IMR-90 (cell line): ENCODE measurements around the gene ENKUR. TPM values are rescaled to one million over a fixed set of nuclear protein-coding genes. Genes with fewer than 3 reads are reported as not detected.

Experiments
- ATAC-seq: fragments of 200-7000 bp; cut with Tn5 transposase; 2 replicates; pipeline ENCODE4 v1.9.1; 2020; ENCODE audit warnings: low read depth, mild to moderate bottlenecking, moderate library complexity
- BruUV-seq: library from RNA; stranded (reverse); fragments of 400-500 nt; replicated peaks from 2 replicates; lab custom pipeline; 2021; lab: Mats Ljungman, UMichigan
- CTCF ChIA-PET: fragments of 300-600 bp; formaldehyde crosslinking; extraction: SDS; loops from one replicate; lab custom pipeline; 2021; ENCODE audit warnings: antibody characterized with exemption; lab: Yijun Ruan, JAX
- POLR2A ChIA-PET: fragments of 300-600 bp; sonication (Branson Sonifier 250); formaldehyde crosslinking; loops from one replicate; lab custom pipeline; 2022; ENCODE audit warnings: antibody characterized with exemption; ENCODE audit not compliant: unreplicated experiment; lab: Charles Lee
- DNase-seq: peaks from one replicate; pipeline ENCODE4 v3.0.0; 2013
- H2AFZ ChIP-seq: replicated peaks from 2 replicates; pipeline ENCODE3; 2013; ENCODE audit warnings: low read length, mild to moderate bottlenecking; ENCODE audit not compliant: poor library complexity
- H2AK5ac ChIP-seq: 2 replicates; pipeline ENCODE4 v1.6.1; 2013; ENCODE audit warnings: low read depth, low read length, inconsistent platforms
- H2AK9ac ChIP-seq: replicated peaks from 2 replicates; pipeline ENCODE3; 2013; ENCODE audit warnings: mild to moderate bottlenecking, low read depth, low read length, moderate library complexity; ENCODE audit not compliant: poor library complexity
- H2BK120ac ChIP-seq: 2 replicates; pipeline ENCODE4 v1.6.1; 2013; ENCODE audit warnings: low read depth, low read length, inconsistent platforms
- H2BK15ac ChIP-seq: 3 replicates; pipeline ENCODE4 v1.6.1; 2013; ENCODE audit warnings: low read depth, low read length, inconsistent platforms
- H2BK20ac ChIP-seq: 2 replicates; pipeline ENCODE4 v1.6.1; 2013; ENCODE audit warnings: low read depth, mild to moderate bottlenecking, inconsistent platforms, low read length, moderate library complexity
- H2BK5ac ChIP-seq: 2 replicates; pipeline ENCODE4 v1.6.1; 2013; ENCODE audit warnings: mild to moderate bottlenecking, low read depth, low read length, inconsistent platforms; ENCODE audit not compliant: poor library complexity, severe bottlenecking
- H3K14ac ChIP-seq: replicated peaks from 2 replicates; pipeline ENCODE4 v1.6.1; 2013; ENCODE audit warnings: low read depth, low read length, inconsistent platforms
- H3K18ac ChIP-seq: 2 replicates; pipeline ENCODE4 v1.6.1; 2013; ENCODE audit warnings: low read depth, low read length, control low read depth
- H3K23ac ChIP-seq: 2 replicates; pipeline ENCODE4 v1.6.1; 2013; ENCODE audit warnings: low read depth, low read length, inconsistent platforms
- H3K27ac ChIP-seq: 2 replicates; pipeline ENCODE4 v1.5.1; 2013; ENCODE audit warnings: mild to moderate bottlenecking, control low read depth, low read length; ENCODE audit not compliant: insufficient read depth
- H3K27me3 ChIP-seq: 2 replicates; pipeline ENCODE4 v1.6.1; 2013; ENCODE audit warnings: low read length; ENCODE audit not compliant: control insufficient read depth, insufficient read depth
- H3K36me3 ChIP-seq: 2 replicates; pipeline ENCODE4 v1.6.1; 2013; ENCODE audit warnings: low read length, mixed read lengths; ENCODE audit not compliant: control insufficient read depth, insufficient read depth
- H3K4ac ChIP-seq: 2 replicates; pipeline ENCODE4 v1.6.1; 2013; ENCODE audit warnings: low read depth, low read length, inconsistent platforms
- H3K4me1 ChIP-seq: 2 replicates; pipeline ENCODE4 v1.6.1; 2013; ENCODE audit warnings: low read length, mixed read lengths; ENCODE audit not compliant: control insufficient read depth, insufficient read depth
- H3K4me2 ChIP-seq: 2 replicates; pipeline ENCODE4 v1.6.1; 2013; ENCODE audit warnings: low read depth, mild to moderate bottlenecking, control low read depth, low read length, moderate library complexity
- H3K4me3 ChIP-seq: 2 replicates; pipeline ENCODE4 v1.5.1; 2013; ENCODE audit warnings: low read depth, mild to moderate bottlenecking, control low read depth, low read length, moderate library complexity; ENCODE audit not compliant: insufficient read depth
- H3K56ac ChIP-seq: 2 replicates; pipeline ENCODE4 v1.6.1; 2013; ENCODE audit warnings: low read length, inconsistent platforms; ENCODE audit not compliant: insufficient read depth; ENCODE audit errors: extremely low read depth
- H3K79me1 ChIP-seq, 2 experiments: 2 replicates each; pipeline ENCODE4 v1.6.1; 2013; ENCODE audit warnings: low read length in 2 of 2, inconsistent platforms in 1 of 2, low read depth in 1 of 2
- H3K9ac ChIP-seq: 2 replicates; pipeline ENCODE4 v1.6.1; 2013; ENCODE audit warnings: low read depth, low read length, control low read depth
- H3K9me1 ChIP-seq: 2 replicates; pipeline ENCODE4 v1.6.1; 2013; ENCODE audit warnings: low read length, inconsistent platforms; ENCODE audit not compliant: insufficient read depth
- H3K9me3 ChIP-seq: 2 replicates; pipeline ENCODE4 v1.6.1; 2013; ENCODE audit warnings: low read length; ENCODE audit not compliant: control insufficient read depth, insufficient read depth
- H4K20me1 ChIP-seq: 2 replicates; pipeline ENCODE4 v1.6.1; 2013; ENCODE audit warnings: low read length, inconsistent platforms; ENCODE audit not compliant: insufficient read depth
- H4K5ac ChIP-seq: 2 replicates; pipeline ENCODE4 v1.6.1; 2013; ENCODE audit warnings: mild to moderate bottlenecking, low read depth, low read length, control low read depth
- H4K8ac ChIP-seq, 2 experiments: 2 replicates each; pipeline ENCODE4 v1.6.1; 2013; ENCODE audit warnings: low read depth in 2 of 2, low read length in 2 of 2, control low read depth in 1 of 2, inconsistent platforms in 1 of 2
- H4K91ac ChIP-seq: 2 replicates; pipeline ENCODE4 v1.6.1; 2013; ENCODE audit warnings: low read depth, low read length, inconsistent platforms; ENCODE audit not compliant: insufficient read depth
- CEBPB ChIP-seq: IDR thresholded peaks from 2 replicates; pipeline ENCODE4 v1.6.1; 2012; ENCODE audit warnings: low read depth, low read length, improper control_type of control experiment
- POLR2A ChIP-seq: IDR thresholded peaks from 2 replicates; pipeline ENCODE4 v1.6.1; 2012; ENCODE audit warnings: mild to moderate bottlenecking, low read depth, low read length
- RAD21 ChIP-seq: IDR thresholded peaks from 2 replicates; pipeline ENCODE4 v1.6.1; 2012; ENCODE audit warnings: low read length, improper control_type of control experiment
- RFX5 ChIP-seq: IDR thresholded peaks from 2 replicates; pipeline ENCODE4 v1.8.0; 2012; ENCODE audit warnings: low read depth, mild to moderate bottlenecking, low read length, moderate library complexity
- SMC3 ChIP-seq: fragments of 150-350 bp; IDR thresholded peaks from 2 replicates; pipeline ENCODE4 v1.6.1; 2016; ENCODE audit warnings: low read depth, mild to moderate bottlenecking, antibody characterized with exemption, low read length, moderate library complexity
- whole genome bisulfite sequencing, 2 experiments: methylation state at CpG; one replicate each; pipeline versions ENCODE4 v1.1.5 to v1.1.7; 2013; ENCODE audit warnings: missing lambda C conversion rate in 2 of 2; ENCODE audit not compliant: insufficient read length in 1 of 2; ENCODE audit errors: extremely low coverage in 2 of 2; 5-methylcytosine and 5-hydroxymethylcytosine counted together
- dilution Hi-C: fragments of 300-500 bp; cut with HindIII; formaldehyde crosslinking; loops from one replicate; pipeline ENCODE4 v1.14.3; 2018; ENCODE audit warnings: low sequenced_read_pairs; ENCODE audit not compliant: unreplicated experiment
- in situ Hi-C: fragments of 300-500 bp; cut with MboI; formaldehyde crosslinking; loops from 3 replicates; pipeline ENCODE4 v1.14.3; 2019; ENCODE audit warnings: low sequenced_read_pairs, inconsistent platforms, mixed read lengths
- intact Hi-C: fragments of 100-400 bp; cut with micrococcal nuclease; formaldehyde crosslinking; loops from 2 replicates; pipeline ENCODE4 v1.10.0; 2022
- polyA plus RNA-seq, 3 experiments: library from polyadenylated mRNA; depleted of rRNA; stranded (reverse); fragments of >200 nt; gene quantifications; 2 replicates each; pipeline ENCODE4 v1.2.3, GENCODE V29; 2012; ENCODE audit warnings: low replicate concordance in 1 of 3
- total RNA-seq: library from RNA; depleted of rRNA; stranded (reverse); fragments of >200 nt; gene quantifications from 2 replicates; pipeline ENCODE4 v1.2.3, GENCODE V29; 2012
- TF ChIP-seq, protein P1 (sequence below): fragments of 150-350 bp; IDR thresholded peaks from 2 replicates; pipeline ENCODE4 v1.6.1; 2016; ENCODE audit warnings: low read depth, mild to moderate bottlenecking, low read length, moderate library complexity, borderline replicate concordance
- TF ChIP-seq, protein P2 (sequence below): fragments of 150-350 bp; IDR thresholded peaks from 2 replicates; pipeline ENCODE4 v1.6.1; 2017; ENCODE audit warnings: mild to moderate bottlenecking, antibody characterized with exemption, low read length, low read depth

ENKUR gene
- total and polyA plus RNA-seq, 2 of the 4 experiments (the other 2 are of a cell fraction), result not detected

DNA sequence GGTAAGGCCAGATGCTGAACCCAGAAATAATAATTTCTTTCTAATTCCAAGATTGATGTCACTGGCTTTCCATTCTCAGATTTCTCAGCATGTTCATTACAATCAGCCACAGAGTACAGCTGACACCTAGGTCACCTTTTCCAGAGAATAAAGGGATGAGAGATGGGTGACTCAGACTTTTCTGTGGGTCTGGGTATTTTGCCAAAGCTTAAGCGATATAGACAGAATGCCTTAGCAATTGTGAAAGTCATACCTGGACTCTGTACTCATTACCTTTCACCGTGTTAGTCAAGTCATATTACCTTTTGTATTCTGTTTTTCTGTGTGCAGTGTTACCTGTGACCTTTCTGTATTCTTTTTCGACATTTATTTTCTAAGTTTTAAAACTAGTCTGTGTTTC lies 53.0 kb downstream of the ENKUR start:
- Histone ChIP-seq H3K4me3 (no peak overlapping the region), H4K8ac (no peak overlapping the region), H3K23ac (no peak overlapping the region), H3K4ac (no peak overlapping the region), H2BK20ac (no peak overlapping the region), H4K91ac (no peak overlapping the region), H3K36me3 (no peaks in the 10 kb centered on the region), H2BK15ac (no peak overlapping the region), H2AK9ac (no peak overlapping the region), H2AFZ (no peak overlapping the region), H3K18ac (no peak overlapping the region), H3K27me3 (no peaks in the 10 kb centered on the region; the same call in 1 of the 2 replicates), H4K20me1 (no peaks in the 10 kb centered on the region), H3K56ac (no peak overlapping the region), H3K9ac (no peak overlapping the region), H3K27ac (no peak overlapping the region), H3K9me1 (peaks cover 12% of the 10 kb centered on the region), H4K5ac (no peak overlapping the region), H2BK120ac (no peak overlapping the region), H3K9me3 (no peaks in the 10 kb centered on the region), H3K4me2 (no peak overlapping the region), H3K14ac (no peak overlapping the region), H2AK5ac (no peak overlapping the region), H2BK5ac (no peak overlapping the region), H3K79me1 (no peaks in the 10 kb centered on the region), H3K4me1 (peaks cover 11% of the 10 kb centered on the region)
- no peak for TF ChIP-seq RFX5
- no peak for TF ChIP-seq RAD21
- TF ChIP-seq, protein P1, sequence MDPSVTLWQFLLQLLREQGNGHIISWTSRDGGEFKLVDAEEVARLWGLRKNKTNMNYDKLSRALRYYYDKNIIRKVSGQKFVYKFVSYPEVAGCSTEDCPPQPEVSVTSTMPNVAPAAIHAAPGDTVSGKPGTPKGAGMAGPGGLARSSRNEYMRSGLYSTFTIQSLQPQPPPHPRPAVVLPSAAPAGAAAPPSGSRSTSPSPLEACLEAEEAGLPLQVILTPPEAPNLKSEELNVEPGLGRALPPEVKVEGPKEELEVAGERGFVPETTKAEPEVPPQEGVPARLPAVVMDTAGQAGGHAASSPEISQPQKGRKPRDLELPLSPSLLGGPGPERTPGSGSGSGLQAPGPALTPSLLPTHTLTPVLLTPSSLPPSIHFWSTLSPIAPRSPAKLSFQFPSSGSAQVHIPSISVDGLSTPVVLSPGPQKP, result no peak
- no peak for TF ChIP-seq CEBPB
- TF ChIP-seq, protein P2, sequence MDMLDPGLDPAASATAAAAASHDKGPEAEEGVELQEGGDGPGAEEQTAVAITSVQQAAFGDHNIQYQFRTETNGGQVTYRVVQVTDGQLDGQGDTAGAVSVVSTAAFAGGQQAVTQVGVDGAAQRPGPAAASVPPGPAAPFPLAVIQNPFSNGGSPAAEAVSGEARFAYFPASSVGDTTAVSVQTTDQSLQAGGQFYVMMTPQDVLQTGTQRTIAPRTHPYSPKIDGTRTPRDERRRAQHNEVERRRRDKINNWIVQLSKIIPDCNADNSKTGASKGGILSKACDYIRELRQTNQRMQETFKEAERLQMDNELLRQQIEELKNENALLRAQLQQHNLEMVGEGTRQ, result no peak
- TF ChIP-seq POLR2A, result no peak
- TF ChIP-seq SMC3, result no peak
- dilution Hi-C loops, result no loop called here
- ATAC-seq (no peak), DNase-seq (peak; percentile 60)
- POLR2A ChIA-PET, result no interaction called here
- CTCF ChIA-PET, result interaction anchor here (1.2 kb wide), 1 partner anchor 320 kb away, joined by 3 read pairs; no protein-coding TSS in a partner anchor
- in situ Hi-C loops, result loop anchor here (25.0 kb wide), 1 partner anchor 251 kb away; the partner anchor contains the start of gene ARHGAP21
- BruUV-seq, result no TSS peak
- WGBS, 2 experiments, result no CpG with 5 or more reads among the region's 3 CpGs
- intact Hi-C loops, result no loop called here
